Measurements from ENCODE around the gene C16orf87. TPM values are rescaled to one million over a fixed set of nuclear protein-coding genes. Genes with fewer than 3 reads are reported as not detected.

The C16orf87 gene
- total RNA-seq, 1 experiment from 2014 or later, result 7.8 TPM

- intact Hi-C loops (cut with micrococcal nuclease; ENCODE audit: unreplicated experiment), result no loop called here
- TF ChIP-seq CTCF (conservative IDR thresholded peaks at IDR 0.05), result no peak
- TF ChIP-seq EZH2 (IDR thresholded peaks at IDR 0.05; ENCODE audit: low read depth), result no peak
- Histone ChIP-seq H3K79me2 (ENCODE audit: low read depth) (peaks cover 36% of the 10 kb centered on the region), H3F3A (ENCODE audit: insufficient read depth, low read depth) (peaks cover 11% of the 10 kb centered on the region; the same call in 1 of the 2 replicates), H3K27me3 (ENCODE audit: insufficient read depth, low read depth) (no peaks in the 10 kb centered on the region), H3K36me3 (ENCODE audit: low read depth) (0 out of 2 replicates have a peak, but pooled peaks cover 10% of the 10 kb centered on the region), H3K4me1 (replicated peaks; ENCODE audit: insufficient read depth) (peaks cover 11% of the 10 kb centered on the region), H3K9me3 (ENCODE audit: insufficient read depth, low read depth) (peaks cover 11% of the 10 kb centered on the region), H3K4me2 (no peak overlapping the region), H4K20me1 (ENCODE audit: insufficient read depth) (no peaks in the 10 kb centered on the region; the same call in 1 of the 2 replicates), H2AFZ (no peak overlapping the region), H3K4me3 (no peak overlapping the region), H3K9me2 (ENCODE audit: insufficient read depth) (no peaks in the 10 kb centered on the region), H3K27ac (no peak overlapping the region)
- CTCF ChIA-PET, result no interaction called here
- DNase-seq, result no peak
- POLR2A ChIA-PET (ENCODE audit: unreplicated experiment), result no interaction called here
- BruUV-seq (replicated peaks), result no TSS peak
Measured at GRCh38 chr16:46814790-46815189, 16.2 kb downstream of the C16orf87 start.

GRCh38 chr16:46813611-46814010 is 17.4 kb downstream of the C16orf87 start:
- H3K36me3 ChIP-seq (ENCODE audit: low read depth), result 0 out of 2 replicates have a peak, but pooled peaks cover 10% of the 10 kb centered on the region
- TF ChIP-seq EZH2 (IDR thresholded peaks at IDR 0.05; ENCODE audit: low read depth) (no peak), CTCF (conservative IDR thresholded peaks at IDR 0.05) (no peak)
- no peaks in the 10 kb centered on the region; the same call in 1 of the 2 replicates for H4K20me1 ChIP-seq (ENCODE audit: insufficient read depth)
- H3K9me2 ChIP-seq (ENCODE audit: insufficient read depth), result no peaks in the 10 kb centered on the region
- H3K4me1 ChIP-seq (replicated peaks; ENCODE audit: insufficient read depth), result peaks cover 20% of the 10 kb centered on the region
- H3K4me3 ChIP-seq, result no peak overlapping the region
- H2AFZ ChIP-seq, result no peak overlapping the region
- H3F3A ChIP-seq (ENCODE audit: insufficient read depth, low read depth), result peaks cover 14% of the 10 kb centered on the region; the same call in 1 of the 2 replicates
- H3K27me3 ChIP-seq (ENCODE audit: insufficient read depth, low read depth), result no peaks in the 10 kb centered on the region
- peaks cover 11% of the 10 kb centered on the region for H3K9me3 ChIP-seq (ENCODE audit: insufficient read depth, low read depth)
- no peak for DNase-seq
- ChIA-PET POLR2A (ENCODE audit: unreplicated experiment) (no interaction called here), CTCF (no interaction called here)
- no peak overlapping the region for H3K27ac ChIP-seq
- peaks cover 36% of the 10 kb centered on the region for H3K79me2 ChIP-seq (ENCODE audit: low read depth)
- H3K4me2 ChIP-seq, result no peak overlapping the region
- BruUV-seq (replicated peaks), result no TSS peak
- intact Hi-C loops (cut with micrococcal nuclease; ENCODE audit: unreplicated experiment), result no loop called here

- no peak overlapping the region for H3K4me3 ChIP-seq
- H3K36me3 ChIP-seq (ENCODE audit: low read depth), result peaks cover 10% of the 10 kb centered on the region; the same call in 1 of the 2 replicates
- no peak overlapping the region for H3K4me2 ChIP-seq
- no peaks in the 10 kb centered on the region; the same call in 1 of the 2 replicates for H4K20me1 ChIP-seq (ENCODE audit: insufficient read depth)
- DNase-seq, result no peak
- H2AFZ ChIP-seq, result no peak overlapping the region
- H3K27me3 ChIP-seq (ENCODE audit: insufficient read depth, low read depth), result no peaks in the 10 kb centered on the region
- CTCF ChIA-PET, result no interaction called here
- no TSS peak for BruUV-seq (replicated peaks)
- H3K27ac ChIP-seq, result no peak overlapping the region
- peaks cover 14% of the 10 kb centered on the region; the same call in 1 of the 2 replicates for H3F3A ChIP-seq (ENCODE audit: insufficient read depth, low read depth)
- H3K79me2 ChIP-seq (ENCODE audit: low read depth), result peaks cover 38% of the 10 kb centered on the region
- H3K9me3 ChIP-seq (ENCODE audit: insufficient read depth, low read depth), result peaks cover 11% of the 10 kb centered on the region
- TF ChIP-seq CTCF (conservative IDR thresholded peaks at IDR 0.05), result no peak
- no peak for TF ChIP-seq EZH2 (IDR thresholded peaks at IDR 0.05; ENCODE audit: low read depth)
- H3K9me2 ChIP-seq (ENCODE audit: insufficient read depth), result no peaks in the 10 kb centered on the region
- peaks cover 20% of the 10 kb centered on the region for H3K4me1 ChIP-seq (replicated peaks; ENCODE audit: insufficient read depth)
- POLR2A ChIA-PET (ENCODE audit: unreplicated experiment), result interaction anchor here (0.6 kb wide), 1 partner anchor 1440 kb away, joined by 5 read pairs; no protein-coding TSS in a partner anchor
- intact Hi-C loops (cut with micrococcal nuclease; ENCODE audit: unreplicated experiment), result no loop called here
Measured at GRCh38 chr16:46812781-46813540, 18.0 kb downstream of the C16orf87 start.

Data from PC-9 (cell line).